HL-60 (cell line): Measurements from ENCODE around the gene NACC2.
A peak's percentile ranks its signal among the peaks of the same experiment; 100 is the strongest.

Experiments
- DNase-seq, 2 experiments: peaks; one replicate each; pipeline ENCODE4 v3.0.0-alpha.2; 2010 to 2020; ENCODE audit warnings: low read depth in 1 of 2, low spot score in 1 of 2
- H3K27ac ChIP-seq: fragments of 250-450 bp; sonication (Bioruptor Pico); replicated peaks from 2 replicates; pipeline ENCODE4 v1.5.1; 2020; ENCODE audit warnings: mild to moderate bottlenecking, moderate library complexity
- H3K27me3 ChIP-seq: fragments of 250-450 bp; sonication (Bioruptor Pico); 2 replicates; pipeline ENCODE4 v1.5.1; 2021; ENCODE audit warnings: mild to moderate bottlenecking, moderate library complexity; ENCODE audit not compliant: insufficient read depth, poor library complexity, severe bottlenecking
- H3K4me3 ChIP-seq: replicated peaks from 2 replicates; pipeline ENCODE4 v1.5.1; 2011; ENCODE audit warnings: mild to moderate bottlenecking, control low read depth, low read length; ENCODE audit not compliant: insufficient read depth
- CTCF ChIP-seq: IDR thresholded peaks from one replicate; pipeline ENCODE4 v1.5.1; 2011; ENCODE audit warnings: low read length, control low read depth, inconsistent platforms; ENCODE audit not compliant: insufficient read depth
- GABPA ChIP-seq: IDR thresholded peaks from 2 replicates; pipeline ENCODE4 v1.6.1; 2012; ENCODE audit warnings: low read depth
- POLR2AphosphoS5 ChIP-seq: IDR thresholded peaks from 2 replicates; pipeline ENCODE4 v1.6.1; 2012; ENCODE audit warnings: low read depth
- REST ChIP-seq: IDR thresholded peaks from 2 replicates; pipeline ENCODE4 v1.6.1; 2012; ENCODE audit warnings: low read depth; ENCODE audit not compliant: insufficient replicate concordance
- SPI1 ChIP-seq: IDR thresholded peaks from 2 replicates; pipeline ENCODE4 v1.6.1; 2012; ENCODE audit warnings: low read depth, mild to moderate bottlenecking, borderline replicate concordance

Gene NACC2

GRCh38 chr9:136052472-136052880 is 42.6 kb downstream of the NACC2 start:
- no peak overlapping the region for H3K27ac ChIP-seq

GRCh38 chr9:136051837-136052471 is 43.1 kb downstream of the NACC2 start:
- Histone ChIP-seq H3K27ac (peak overlapping the region; percentile 12; the same call in 1 of the 2 replicates), H3K4me3 (peak overlapping the region; percentile 24), H3K27me3 (no peaks in the 10 kb centered on the region)
- peak in 1 of 2 experiments; percentile 51 for DNase-seq
- TF ChIP-seq CTCF (no peak), REST (no peak)

More at GRCh38 chr9:136052472-136052880, 42.6 kb downstream of the NACC2 start:
- DNase-seq = no peak
- no peak overlapping the region for H3K4me3 ChIP-seq
- no peaks in the 10 kb centered on the region for H3K27me3 ChIP-seq
- TF ChIP-seq SPI1 (no peak), REST (no peak), POLR2AphosphoS5 (no peak), GABPA (no peak), CTCF (no peak)

- DNase-seq = no peak
- no peaks in the 10 kb centered on the region for H3K27me3 ChIP-seq
- TF ChIP-seq CTCF = no peak
- TF ChIP-seq POLR2AphosphoS5 = no peak
- TF ChIP-seq SPI1 = no peak
- TF ChIP-seq REST = no peak
- H3K4me3 ChIP-seq = peak overlapping the region; percentile 24
- H3K27ac ChIP-seq = no peak overlapping the region; the same call in 1 of the 2 replicates
These were observed 43.6 kb downstream of the NACC2 start for GRCh38 chr9:136051453-136051836.
